HTERT RPE-1 (cell line): ENCODE results near the gene UHRF2.
"Not testable (repeated sequence)": the region's sequence is repeated elsewhere in the genome, so short reads cannot be mapped to it uniquely, and the experiment has no call there.

Experiments used
- in situ Hi-C: fragments of 300-500 bp; cut with MboI; formaldehyde crosslinking; loops from 4 replicates; pipeline ENCODE4 v1.14.3; 2020; ENCODE audit warnings: low sequenced_read_pairs

UHRF2 gene, protein sequence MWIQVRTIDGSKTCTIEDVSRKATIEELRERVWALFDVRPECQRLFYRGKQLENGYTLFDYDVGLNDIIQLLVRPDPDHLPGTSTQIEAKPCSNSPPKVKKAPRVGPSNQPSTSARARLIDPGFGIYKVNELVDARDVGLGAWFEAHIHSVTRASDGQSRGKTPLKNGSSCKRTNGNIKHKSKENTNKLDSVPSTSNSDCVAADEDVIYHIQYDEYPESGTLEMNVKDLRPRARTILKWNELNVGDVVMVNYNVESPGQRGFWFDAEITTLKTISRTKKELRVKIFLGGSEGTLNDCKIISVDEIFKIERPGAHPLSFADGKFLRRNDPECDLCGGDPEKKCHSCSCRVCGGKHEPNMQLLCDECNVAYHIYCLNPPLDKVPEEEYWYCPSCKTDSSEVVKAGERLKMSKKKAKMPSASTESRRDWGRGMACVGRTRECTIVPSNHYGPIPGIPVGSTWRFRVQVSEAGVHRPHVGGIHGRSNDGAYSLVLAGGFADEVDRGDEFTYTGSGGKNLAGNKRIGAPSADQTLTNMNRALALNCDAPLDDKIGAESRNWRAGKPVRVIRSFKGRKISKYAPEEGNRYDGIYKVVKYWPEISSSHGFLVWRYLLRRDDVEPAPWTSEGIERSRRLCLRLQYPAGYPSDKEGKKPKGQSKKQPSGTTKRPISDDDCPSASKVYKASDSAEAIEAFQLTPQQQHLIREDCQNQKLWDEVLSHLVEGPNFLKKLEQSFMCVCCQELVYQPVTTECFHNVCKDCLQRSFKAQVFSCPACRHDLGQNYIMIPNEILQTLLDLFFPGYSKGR

DNA sequence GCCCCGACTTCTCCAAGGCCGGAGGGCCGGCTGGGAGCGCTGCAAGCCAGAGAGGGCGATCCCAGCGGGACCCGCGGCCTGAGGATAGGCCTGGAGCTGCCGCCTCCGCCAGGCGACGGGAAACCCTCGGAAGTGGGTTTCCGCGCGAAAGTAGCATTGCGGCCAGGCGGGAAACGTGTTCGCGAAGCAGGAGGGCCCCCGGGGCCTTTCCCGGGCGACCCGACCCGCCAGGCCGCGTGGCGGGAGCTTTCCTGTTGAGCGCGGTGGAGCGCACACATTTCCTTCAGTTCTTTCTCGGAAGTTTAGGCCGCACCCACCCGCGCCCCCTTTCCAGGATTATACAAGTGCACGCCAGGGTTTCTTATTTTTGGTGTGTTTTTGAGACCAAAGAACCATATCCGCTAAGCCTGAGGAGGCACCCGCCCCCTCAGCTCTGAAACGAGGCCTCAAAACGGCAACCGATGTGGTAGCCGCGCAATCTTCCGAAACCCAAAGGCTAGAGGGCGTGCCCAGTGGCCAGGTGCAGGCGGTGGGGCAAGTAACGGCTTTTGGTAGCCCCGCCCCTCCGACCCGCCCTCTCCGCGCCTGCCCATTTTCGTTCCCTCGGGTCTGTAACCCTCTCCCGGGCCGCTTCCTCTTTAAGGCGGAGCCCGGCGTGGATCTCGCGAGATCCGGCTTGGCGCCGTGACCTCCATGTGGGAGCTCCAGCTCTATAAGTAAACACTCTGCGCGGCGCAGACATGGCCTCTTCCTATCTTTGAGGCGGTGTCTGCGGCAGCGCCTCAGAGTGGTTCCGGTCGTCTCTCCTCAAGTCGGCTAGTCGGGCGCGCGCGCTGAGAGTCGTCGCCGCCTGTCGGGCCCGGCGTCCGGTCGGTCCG lies at the start of gene UHRF2:
TSS of gene UHRF2 (plus strand) at position 713 of the 878 bp plus-strand sequence. CDS start 292 bp downstream, outside the sequence.
- in situ Hi-C loops, result no loop called here

DNA sequence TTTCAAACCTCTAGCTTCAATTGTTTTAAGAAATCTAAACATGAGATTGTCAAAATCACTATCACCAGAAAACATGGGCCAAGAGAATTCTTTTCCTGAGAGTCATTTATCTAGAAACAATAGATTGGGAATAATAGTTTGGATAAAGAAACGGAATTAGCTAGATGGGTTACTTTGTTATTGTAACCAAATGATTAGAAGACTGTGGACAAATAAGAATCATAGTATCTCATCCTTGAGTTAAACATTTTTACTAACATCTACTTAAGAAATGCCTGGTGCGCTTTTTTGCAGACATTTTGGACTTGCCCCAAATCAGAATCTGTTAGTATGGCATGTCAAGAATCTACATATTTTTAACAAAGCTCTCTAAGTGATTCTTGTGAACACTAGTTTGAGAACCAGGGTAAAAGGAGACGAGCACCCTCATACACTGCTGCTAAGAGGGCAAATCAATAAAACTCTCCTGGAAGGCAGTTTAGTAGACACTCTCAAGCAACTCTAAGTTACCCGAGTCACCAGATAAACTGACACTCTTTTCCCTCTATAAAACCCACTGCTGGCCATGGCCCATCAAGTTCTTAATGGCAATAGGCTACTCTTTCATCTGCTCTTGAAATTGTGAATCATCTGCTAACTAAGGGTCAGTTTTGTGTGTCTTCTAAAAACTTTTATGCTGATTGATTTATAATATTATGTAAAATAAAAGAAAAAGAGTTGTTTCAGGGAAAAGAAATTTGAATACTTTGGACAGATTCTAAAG lies 45.7 kb upstream of the UHRF2 start:
- in situ Hi-C loops, result no loop called here

DNA sequence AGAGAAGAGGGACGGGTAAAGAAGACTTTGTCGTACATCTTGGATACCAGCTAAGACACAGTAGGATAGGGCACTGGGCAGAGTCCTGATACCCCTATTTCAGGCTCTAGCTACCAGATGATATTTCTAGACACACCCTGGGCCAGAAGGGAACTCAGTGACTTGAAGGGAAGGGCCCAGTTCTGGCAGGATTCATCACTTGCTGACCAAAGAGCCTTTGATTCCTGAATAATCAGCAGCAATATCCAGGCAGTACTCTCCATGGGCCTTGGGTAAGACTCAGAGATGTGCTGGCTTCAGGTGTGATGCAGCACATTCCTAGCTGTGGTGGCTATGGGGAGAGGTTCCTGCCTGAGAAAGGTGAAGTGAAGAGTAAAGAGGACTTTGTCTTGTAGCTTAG lies 44.2 kb upstream of the UHRF2 start:
- in situ Hi-C loops, result no loop called here

DNA sequence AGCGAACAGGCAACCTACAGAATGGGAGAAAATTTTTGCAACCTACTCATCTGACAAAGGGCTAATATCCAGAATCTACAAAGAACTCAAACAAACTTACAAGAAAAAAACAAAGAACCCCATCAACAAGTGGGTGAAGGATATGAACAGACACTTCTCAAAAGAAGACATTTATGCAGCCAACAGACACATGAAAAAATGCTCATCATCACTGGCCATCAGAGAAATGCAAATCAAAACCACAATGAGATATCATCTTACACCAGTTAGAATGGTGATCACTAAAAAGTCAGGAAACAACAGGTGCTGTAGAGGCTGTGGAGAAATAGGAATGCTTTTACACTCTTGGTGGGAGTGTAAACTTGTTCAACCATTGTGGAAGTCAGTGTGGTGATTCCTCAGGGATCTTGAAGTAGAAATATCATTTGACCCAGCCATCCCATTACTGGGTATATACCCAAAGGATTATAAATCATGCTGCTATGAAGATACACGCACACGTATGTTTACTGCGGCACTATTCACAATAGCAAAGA lies 31.5 kb upstream of the UHRF2 start:
- in situ Hi-C loops, result not testable (repeated sequence)

DNA sequence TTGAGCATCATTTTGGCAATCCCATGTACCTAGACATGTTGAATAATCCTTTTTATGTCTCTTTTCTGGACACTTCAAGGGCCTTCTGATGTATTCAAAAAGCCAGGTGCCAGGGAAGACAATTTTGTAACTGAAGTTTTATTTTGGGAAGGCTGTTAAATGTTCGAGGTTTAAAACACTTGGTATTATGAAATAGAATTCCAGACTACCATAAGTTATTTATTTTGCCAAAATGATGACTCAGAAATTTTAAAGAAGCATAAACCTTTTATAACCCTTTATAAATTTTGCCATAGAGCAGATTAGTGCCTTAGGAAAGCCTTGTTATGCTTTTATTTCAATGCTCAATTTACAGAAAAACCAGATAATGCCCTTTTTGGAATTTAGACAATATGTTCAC lies 30.3 kb upstream of the UHRF2 start:
- in situ Hi-C loops, result no loop called here

DNA sequence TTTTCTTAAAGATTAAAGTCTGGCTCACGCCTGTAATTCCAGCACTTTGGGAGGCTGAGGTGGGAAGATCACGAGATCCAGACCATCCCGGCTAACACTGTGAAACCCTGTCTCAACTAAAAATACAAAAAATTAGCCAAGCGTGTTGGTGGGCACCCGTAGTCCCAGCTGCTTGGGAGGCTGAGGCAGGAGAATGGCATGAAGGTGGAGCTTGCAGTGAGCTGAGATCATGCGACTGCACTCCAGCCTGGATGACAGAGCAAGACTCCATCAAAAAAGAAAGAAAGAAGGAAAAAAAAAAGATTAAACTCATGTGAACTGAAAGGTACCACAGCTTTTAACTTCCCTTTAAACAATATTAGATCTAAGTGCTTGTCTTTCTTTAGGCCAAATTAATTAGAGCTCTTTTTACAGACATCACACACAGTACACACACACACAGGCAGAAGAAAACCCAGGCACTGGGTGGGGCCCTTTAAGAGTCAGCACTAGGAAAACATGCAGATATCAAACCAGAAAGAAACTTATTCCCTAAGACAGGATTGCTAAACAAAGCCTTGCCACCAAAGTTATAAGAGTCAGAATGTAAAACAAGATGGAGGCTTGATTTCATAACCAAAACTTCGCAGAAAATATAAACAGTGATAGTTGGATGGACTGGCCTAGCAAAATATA lies 29.3 kb upstream of the UHRF2 start:
- in situ Hi-C loops, result no loop called here

DNA sequence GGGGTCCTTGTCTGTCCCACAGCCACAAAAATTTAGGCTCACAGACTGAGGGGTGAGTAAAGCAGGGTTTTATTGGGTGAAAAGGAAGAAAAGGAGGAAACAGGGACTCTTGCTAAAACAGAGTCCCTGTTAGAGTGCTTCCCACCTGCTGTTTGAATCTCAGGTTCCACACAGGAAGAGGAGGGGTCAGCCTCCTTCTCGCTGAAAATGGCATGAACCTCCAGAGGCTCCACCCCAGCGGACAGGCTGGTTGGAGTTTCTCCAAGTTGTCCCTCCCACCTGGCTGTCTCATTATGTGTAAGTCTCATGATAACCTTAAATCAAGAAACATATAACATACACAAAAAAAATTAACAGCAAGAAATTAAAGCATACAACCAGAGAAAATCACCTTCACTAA lies 28.3 kb upstream of the UHRF2 start:
- in situ Hi-C loops, result no loop called here

- in situ Hi-C loops, result no loop called here
These were observed 13.9 kb upstream of the UHRF2 start for GRCh38 chr9:6399071-6399470.

- in situ Hi-C loops, result no loop called here
These were observed 7.6 kb upstream of the UHRF2 start for GRCh38 chr9:6405371-6405770.

GRCh38 chr9:6407778-6408177 lies 5.2 kb upstream of the UHRF2 start:
- in situ Hi-C loops, result no loop called here

DNA sequence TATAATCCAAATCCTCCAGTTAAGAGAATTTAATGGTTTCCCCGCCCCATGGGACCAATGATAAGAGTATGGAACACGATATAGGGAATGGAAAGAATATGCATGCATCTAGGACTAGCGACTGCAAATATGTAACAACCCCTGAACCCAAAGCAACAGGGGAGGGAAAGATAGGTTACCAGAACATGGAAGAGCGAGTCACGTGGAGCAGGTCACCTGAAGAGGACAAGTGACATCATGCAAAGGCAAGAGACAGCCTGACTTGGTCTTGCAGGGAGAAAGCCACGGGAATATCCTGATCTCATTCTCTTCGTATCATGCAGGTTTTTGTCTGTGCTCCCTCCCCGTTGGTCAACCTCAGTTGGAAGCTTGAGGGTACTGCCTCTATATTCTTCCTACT lies 4.7 kb upstream of the UHRF2 start:
- in situ Hi-C loops, result no loop called here

- in situ Hi-C loops, result no loop called here
These were observed 3.2 kb upstream of the UHRF2 start for GRCh38 chr9:6409811-6410210.

DNA sequence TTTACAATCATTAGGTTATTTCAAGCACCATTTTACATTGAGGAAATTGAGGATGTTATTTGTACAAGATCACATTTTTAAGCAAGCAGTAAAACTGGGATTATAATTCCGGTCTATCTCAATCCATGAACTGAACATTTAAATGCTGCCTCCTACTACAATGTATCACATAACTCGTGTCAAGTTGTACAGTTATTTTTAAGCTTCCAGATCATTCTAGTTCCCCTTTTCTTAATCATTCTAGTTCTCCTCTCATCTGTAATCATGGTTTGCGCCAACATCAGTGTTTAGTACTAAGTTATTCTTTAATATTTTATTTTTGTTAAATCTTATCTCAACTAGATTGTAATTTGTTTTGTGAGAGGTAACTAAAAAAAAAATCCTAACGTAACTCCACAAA lies 2.4 kb upstream of the UHRF2 start:
- in situ Hi-C loops, result no loop called here

DNA sequence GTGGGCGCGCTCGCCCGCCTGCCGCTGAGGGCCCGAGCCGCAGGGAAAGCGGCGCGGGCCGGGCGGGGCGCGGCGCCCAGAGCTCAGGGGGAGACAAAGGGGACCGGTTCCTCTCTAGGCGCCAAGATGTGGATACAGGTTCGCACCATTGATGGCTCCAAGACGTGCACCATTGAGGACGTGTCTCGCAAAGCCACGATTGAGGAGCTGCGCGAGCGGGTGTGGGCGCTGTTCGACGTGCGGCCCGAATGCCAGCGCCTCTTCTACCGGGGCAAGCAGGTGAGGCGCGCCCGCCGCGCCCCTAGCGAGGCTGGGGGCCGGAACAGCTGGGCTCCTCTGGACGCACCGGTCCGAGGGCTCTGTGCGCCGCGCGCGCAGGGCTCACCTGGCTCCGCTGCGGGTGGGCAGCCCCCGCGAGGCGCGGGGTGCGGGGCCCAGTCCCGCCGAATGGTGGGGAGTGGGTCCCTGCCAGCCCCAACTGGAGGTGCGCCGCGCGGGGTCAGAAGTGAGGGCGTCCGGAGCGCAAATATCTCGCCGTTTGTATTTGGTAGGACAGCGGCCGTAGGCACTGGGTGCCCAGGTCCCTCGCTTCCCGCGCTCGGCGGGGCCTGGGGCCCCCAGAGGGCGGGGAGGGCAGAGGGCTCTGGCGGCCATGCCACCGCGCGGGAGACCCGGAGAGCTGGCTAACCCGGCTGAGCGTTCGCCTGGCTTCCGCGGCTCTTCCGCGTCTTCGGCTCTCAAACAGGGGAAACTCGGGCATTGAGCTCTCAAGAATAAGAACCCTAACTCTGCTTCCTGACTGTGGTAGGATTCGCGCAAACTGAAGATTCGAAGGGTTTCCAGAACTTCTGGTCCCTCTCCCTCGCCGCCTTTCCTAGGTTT lies 607 bp downstream of the UHRF2 start:
- in situ Hi-C loops, result no loop called here

GRCh38 chr9:6414247-6414641 lies 1.2 kb downstream of the UHRF2 start:
- in situ Hi-C loops, result no loop called here

GRCh38 chr9:6415266-6415665 lies 2.3 kb downstream of the UHRF2 start:
- in situ Hi-C loops, result no loop called here

- in situ Hi-C loops, result no loop called here
These were observed 4.2 kb downstream of the UHRF2 start for GRCh38 chr9:6417186-6417585.

GRCh38 chr9:6418764-6419163 lies 5.8 kb downstream of the UHRF2 start:
- in situ Hi-C loops, result no loop called here

- in situ Hi-C loops, result no loop called here
These were observed 11.9 kb downstream of the UHRF2 start for GRCh38 chr9:6424940-6425339.
